Mesendoderm (in vitro differentiated cells): ENCODE data around the gene LEFTY2. TPM values are rescaled to one million over a fixed set of nuclear protein-coding genes. Genes with fewer than 3 reads are reported as not detected.
"Not testable (repeated sequence)": the region's sequence is repeated elsewhere in the genome, so short reads cannot be mapped to it uniquely, and the experiment has no call there.

ENCODE experiments used
- DNase-seq: peaks from one replicate; pipeline ENCODE4 v3.0.0; 2013
- H2AK5ac ChIP-seq: 2 replicates; pipeline ENCODE4 v1.6.1; 2013; ENCODE audit warnings: low read length, inconsistent platforms
- H2BK120ac ChIP-seq: 2 replicates; pipeline ENCODE4 v1.6.1; 2013; ENCODE audit warnings: low read depth, mild to moderate bottlenecking, low read length, moderate library complexity, mixed read lengths
- H2BK15ac ChIP-seq: replicated peaks from 2 replicates; pipeline ENCODE4 v1.6.1; 2013; ENCODE audit warnings: low read depth, mild to moderate bottlenecking, moderate library complexity
- H2BK5ac ChIP-seq: 2 replicates; pipeline ENCODE4 v1.6.1; 2013; ENCODE audit warnings: low read length, inconsistent platforms
- H3K18ac ChIP-seq: 2 replicates; pipeline ENCODE4 v1.6.1; 2013; ENCODE audit warnings: mild to moderate bottlenecking, low read length, mixed read lengths
- H3K23ac ChIP-seq: one replicate; pipeline ENCODE4 v1.6.1; 2013; ENCODE audit warnings: low read length
- H3K27ac ChIP-seq: 2 replicates; pipeline ENCODE4 v1.5.1; 2013; ENCODE audit warnings: low read depth, mild to moderate bottlenecking, inconsistent platforms, low read length, moderate library complexity
- H3K27me3 ChIP-seq: 2 replicates; pipeline ENCODE4 v1.6.1; 2013; ENCODE audit warnings: low read length, control low read depth, mild to moderate bottlenecking, inconsistent platforms; ENCODE audit not compliant: insufficient read depth, poor library complexity
- H3K36me3 ChIP-seq: 2 replicates; pipeline ENCODE4 v1.6.1; 2013; ENCODE audit warnings: low read length, inconsistent platforms; ENCODE audit not compliant: control insufficient read depth, insufficient read depth
- H3K4ac ChIP-seq: one replicate; pipeline ENCODE4 v1.6.1; 2013; ENCODE audit warnings: low read depth, mild to moderate bottlenecking, low read length, moderate library complexity
- H3K4me1 ChIP-seq: 2 replicates; pipeline ENCODE4 v1.6.1; 2013; ENCODE audit warnings: low read depth, low read length, inconsistent platforms; ENCODE audit not compliant: control insufficient read depth
- H3K4me2 ChIP-seq: 2 replicates; pipeline ENCODE4 v1.6.1; 2013; ENCODE audit warnings: low read length
- H3K4me3 ChIP-seq: 2 replicates; pipeline ENCODE4 v1.5.1; 2013; ENCODE audit warnings: mild to moderate bottlenecking, low read length
- H3K56ac ChIP-seq: one replicate; pipeline ENCODE4 v1.6.1; 2013; ENCODE audit warnings: low read length
- H3K79me1 ChIP-seq: 2 replicates; pipeline ENCODE4 v1.6.1; 2013; ENCODE audit warnings: low read length, inconsistent platforms
- H3K79me2 ChIP-seq: 2 replicates; pipeline ENCODE4 v1.6.1; 2013; ENCODE audit warnings: mild to moderate bottlenecking, low read length; ENCODE audit not compliant: control insufficient read depth, insufficient read depth
- H3K9ac ChIP-seq: 2 replicates; pipeline ENCODE4 v1.6.1; 2013; ENCODE audit warnings: low read length, inconsistent platforms
- H4K5ac ChIP-seq: one replicate; pipeline ENCODE4 v1.6.1; 2013; ENCODE audit warnings: low read length
- H4K8ac ChIP-seq: one replicate; pipeline ENCODE4 v1.6.1; 2013; ENCODE audit warnings: low read depth, mild to moderate bottlenecking, control low read depth, low read length, moderate library complexity
- WGBS: extraction: QIAGEN DNeasy Blood & Tissue Kit; methylation state at CpG from one replicate; pipeline ENCODE4 v1.1.7; 2013; ENCODE audit warnings: low lambda C conversion rate, missing lambda C conversion rate; ENCODE audit not compliant: insufficient coverage; ENCODE audit errors: extremely low coverage; 5-methylcytosine and 5-hydroxymethylcytosine counted together
- small RNA-seq: library from polyadenylated mRNA; stranded (forward); fragments of <200 nt; extraction: miRNeasy Mini kit (QIAGEN cat#:217004); gene quantifications from one replicate; pipeline ENCODE3, GENCODE V24; 2013; ENCODE audit not compliant: insufficient read depth

LEFTY2 gene

DNA sequence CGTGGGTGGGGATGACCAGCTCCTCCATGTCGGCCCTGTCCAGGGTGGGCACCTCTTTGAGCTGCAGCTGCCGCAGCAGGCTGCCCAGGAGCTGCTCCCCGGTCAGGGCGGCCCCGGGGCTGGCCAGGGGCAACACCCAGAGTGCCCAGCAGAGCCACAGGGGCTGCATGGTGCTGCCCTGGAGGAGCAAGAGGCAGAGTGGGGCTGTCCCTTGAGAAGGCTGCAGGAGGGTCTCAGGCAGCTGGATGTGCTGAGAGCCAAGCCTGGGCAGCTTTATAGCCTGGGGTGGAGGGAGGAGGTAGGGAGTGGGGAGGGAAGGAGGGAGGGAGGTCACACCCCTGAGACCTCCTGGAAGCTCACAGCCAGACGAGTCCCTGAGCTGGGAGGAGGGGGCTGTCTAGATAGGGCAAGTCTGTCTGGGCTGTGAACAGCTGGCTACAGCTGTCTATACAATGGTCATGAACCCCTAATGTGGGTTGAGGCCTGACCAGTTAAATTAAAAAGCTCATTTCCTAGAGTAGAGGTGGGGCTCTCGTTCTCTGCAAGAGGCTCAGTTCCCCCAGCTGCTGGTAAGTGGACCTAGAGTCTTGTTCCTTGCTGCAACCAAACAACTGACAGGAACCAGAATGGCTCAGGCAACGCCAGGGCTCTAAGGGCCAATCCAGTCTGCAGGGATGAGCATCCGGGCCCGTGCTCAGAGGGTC, 52.0 kb downstream of the LEFTY2 start, which contains the start of gene LEFTY1:
TSS of gene LEFTY1 (minus strand) at position 249 of the 704 bp plus-strand sequence. CDS start at position 169, 80 bp downstream.
- Histone ChIP-seq H3K27ac (peak within 1 kb of the TSS; percentile 26), H2BK5ac (peak within 1 kb of the TSS; percentile 91), H3K23ac (no peak within 1 kb of the TSS), H2BK15ac (no peak within 1 kb of the TSS), H3K4me2 (peak within 1 kb of the TSS; percentile 19), H3K9ac (peak within 1 kb of the TSS; percentile 64), H3K4me1 (peaks cover 16% of the 10 kb centered on the region), H3K4ac (peak within 1 kb of the TSS; percentile 73), H3K4me3 (peak within 1 kb of the TSS; percentile 5), H2BK120ac (peak within 1 kb of the TSS; percentile 2), H4K8ac (no peak within 1 kb of the TSS), H3K79me2 (no peaks in the 10 kb centered on the region), H3K27me3 (no peaks in the 10 kb centered on the region), H3K56ac (peak within 1 kb of the TSS; percentile 80), H3K18ac (peak within 1 kb of the TSS; percentile 29), H4K5ac (peak within 1 kb of the TSS; percentile 33), H3K36me3 (peaks cover 1% of the 10 kb centered on the region), H2AK5ac (peak within 1 kb of the TSS; percentile 91), H3K79me1 (no peaks in the 10 kb centered on the region)
- peak; percentile 82 for DNase-seq
- WGBS, result no CpG with 5 or more reads among the region's 11 CpGs

DNA sequence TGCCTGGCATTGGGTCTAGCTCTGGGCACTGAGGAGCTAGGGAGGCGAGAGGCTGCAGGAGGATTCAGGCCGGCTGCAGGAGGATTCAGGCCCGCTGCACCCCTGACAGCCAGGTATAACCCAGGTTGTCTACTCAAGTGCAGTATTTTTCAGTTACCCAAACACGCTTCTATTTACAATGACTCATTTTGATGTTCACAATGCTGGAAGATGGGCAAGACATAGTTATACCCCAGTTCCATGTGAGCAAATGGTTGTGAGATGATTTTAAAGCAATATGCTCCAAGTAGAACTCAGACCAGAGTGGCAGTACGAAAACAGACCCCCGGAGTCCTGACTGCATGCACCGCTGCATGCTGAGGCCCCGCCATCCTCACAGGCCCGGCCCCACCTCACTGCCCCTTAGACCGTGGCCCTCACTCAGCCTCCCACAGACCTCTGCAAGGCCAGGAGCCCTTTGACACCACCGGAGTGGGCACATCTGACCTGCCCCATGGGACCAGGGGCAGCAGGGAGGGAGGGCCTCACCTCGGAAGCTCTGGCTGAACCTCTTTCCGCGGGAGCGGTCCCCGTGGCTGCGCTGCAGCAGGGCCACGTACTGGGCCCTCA, 52.6 kb downstream of the LEFTY2 start:
- no peak overlapping the region for H2AK5ac ChIP-seq
- peak overlapping the region; percentile 80 for H3K56ac ChIP-seq
- peak overlapping the region; percentile 19 for H3K4me2 ChIP-seq
- DNase-seq, result no peak
- no peaks in the 10 kb centered on the region for H3K79me2 ChIP-seq
- no peak overlapping the region for H3K23ac ChIP-seq
- H4K8ac ChIP-seq, result no peak overlapping the region
- no peak overlapping the region for H4K5ac ChIP-seq
- peak overlapping the region; percentile 19 for H3K18ac ChIP-seq
- H3K36me3 ChIP-seq, result peaks cover 1% of the 10 kb centered on the region
- H3K9ac ChIP-seq, result peak overlapping the region; percentile 64
- H3K27me3 ChIP-seq, result no peaks in the 10 kb centered on the region
- peak overlapping the region; percentile 26 for H3K27ac ChIP-seq
- no peak overlapping the region for H2BK5ac ChIP-seq
- no peaks in the 10 kb centered on the region for H3K79me1 ChIP-seq
- H2BK15ac ChIP-seq, result no peak overlapping the region
- peaks cover 16% of the 10 kb centered on the region for H3K4me1 ChIP-seq
- H3K4me3 ChIP-seq, result peak overlapping the region; percentile 5
- WGBS, result no CpG with 5 or more reads among the region's 18 CpGs
- no peak overlapping the region for H2BK120ac ChIP-seq
- peak overlapping the region; percentile 1 for H3K4ac ChIP-seq

DNA sequence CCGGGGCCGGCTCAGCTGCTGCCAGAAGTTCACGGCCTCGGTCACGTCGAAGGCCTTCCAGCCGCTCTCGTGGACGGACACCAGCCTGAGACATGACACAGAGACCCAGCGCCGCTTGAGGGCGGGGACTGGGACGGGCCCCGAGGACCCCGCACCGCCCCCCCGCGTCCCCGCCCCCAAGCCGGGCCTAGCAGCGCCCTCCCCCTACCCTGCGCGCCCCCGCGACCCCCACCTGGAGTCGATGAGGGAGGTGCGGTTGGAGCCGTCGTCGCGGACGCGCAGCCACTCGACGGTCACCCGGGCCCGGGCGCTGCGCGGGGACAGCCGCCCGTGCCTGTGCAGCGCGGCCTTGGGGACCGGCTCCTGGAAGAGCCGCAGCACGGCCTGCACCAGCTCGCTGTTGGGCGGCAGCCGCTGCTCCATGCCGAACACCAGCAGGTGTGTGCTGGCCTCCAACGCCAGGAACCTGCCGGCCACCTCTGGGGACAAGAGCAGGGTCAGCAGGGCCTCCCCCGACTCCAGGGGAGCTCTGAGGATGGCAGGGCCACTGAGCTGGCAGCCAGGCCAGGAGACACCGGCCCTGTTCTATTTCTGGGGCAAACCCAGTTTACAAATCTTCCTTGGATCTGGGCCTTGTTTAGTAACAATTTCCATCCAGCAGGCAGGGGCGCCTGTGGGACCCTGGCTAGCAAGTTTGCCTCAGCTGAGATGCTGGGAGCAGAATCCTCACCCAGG, 53.3 kb downstream of the LEFTY2 start:
- H4K8ac ChIP-seq, H2BK120ac ChIP-seq, H3K4me2 ChIP-seq, H3K27ac ChIP-seq, H3K23ac ChIP-seq, H4K5ac ChIP-seq, H2BK15ac ChIP-seq, H2AK5ac ChIP-seq, H3K79me1 ChIP-seq, H3K36me3 ChIP-seq, H3K4ac ChIP-seq, H3K79me2 ChIP-seq, H2BK5ac ChIP-seq, DNase-seq, H3K27me3 ChIP-seq, H3K18ac ChIP-seq: not testable (repeated sequence)
- Histone ChIP-seq H3K4me3 (peak overlapping the region; percentile 5), H3K56ac (peak overlapping the region; percentile 80), H3K9ac (peak overlapping the region; percentile 64), H3K4me1 (peaks cover 16% of the 10 kb centered on the region)
- WGBS, result no CpG with 5 or more reads among the region's 56 CpGs

DNA sequence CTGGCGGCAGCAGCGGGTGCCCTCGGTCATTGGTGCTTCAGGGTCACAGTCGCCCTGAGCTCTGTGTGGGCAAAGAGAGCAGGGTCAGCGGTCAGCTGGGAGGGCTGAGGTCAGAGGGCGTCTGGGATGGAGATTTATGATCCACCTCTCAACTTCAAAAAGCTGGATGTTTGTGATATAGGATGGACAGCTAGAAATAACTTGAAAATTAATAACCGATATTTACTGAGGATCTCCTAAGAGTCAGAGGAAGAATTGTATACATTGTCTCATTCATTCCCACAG, 54.0 kb downstream of the LEFTY2 start:
- Histone ChIP-seq H3K23ac (no peak overlapping the region), H4K8ac (no peak overlapping the region), H3K18ac (no peak overlapping the region), H3K4me3 (no peak overlapping the region), H2BK15ac (no peak overlapping the region), H3K4ac (no peak overlapping the region), H3K36me3 (peaks cover 1% of the 10 kb centered on the region), H2BK120ac (no peak overlapping the region), H4K5ac (no peak overlapping the region), H3K27me3 (no peaks in the 10 kb centered on the region), H3K9ac (peak overlapping the region; percentile 38), H3K79me1 (no peaks in the 10 kb centered on the region), H3K56ac (peak overlapping the region; percentile 15), H2AK5ac (no peak overlapping the region), H2BK5ac (no peak overlapping the region), H3K4me1 (peaks cover 16% of the 10 kb centered on the region), H3K4me2 (no peak overlapping the region), H3K27ac (no peak overlapping the region), H3K79me2 (no peaks in the 10 kb centered on the region)
- no CpG with 5 or more reads among the region's 7 CpGs for WGBS
- DNase-seq, result no peak

Small RNA genes within 50 kb of the gene (small RNA-seq; reads per million reads assigned to genes)
- not detected for gene AL117348.1
- not detected for gene NDUFA3P3
